HFFc6 (cell line): Measurements from ENCODE around the gene PPP1CA. TPM values are rescaled to one million over a fixed set of nuclear protein-coding genes. Genes with fewer than 3 reads are reported as not detected.
A peak's percentile ranks its signal among the peaks of the same experiment; 100 is the strongest.

Experiments used
- DNase-seq: peaks from one replicate; pipeline ENCODE4 v3.0.0-alpha.2; 2018
- H3K27ac Mint-ChIP-seq: 2 replicates; pipeline ENCODE4 v1.8.0; 2020; ENCODE audit warnings: mild to moderate bottlenecking, mixed read lengths
- H3K27me3 Mint-ChIP-seq: 2 replicates; pipeline ENCODE4 v1.8.0; 2021; ENCODE audit warnings: mild to moderate bottlenecking, moderate library complexity, mixed read lengths; ENCODE audit not compliant: insufficient read depth
- H3K36me3 Mint-ChIP-seq: 2 replicates; pipeline ENCODE4 v1.8.0; 2021; ENCODE audit warnings: low read depth, mixed read lengths
- H3K4me1 Mint-ChIP-seq: 2 replicates; pipeline ENCODE4 v1.8.0; 2020; ENCODE audit warnings: low read depth, mixed read lengths
- H3K4me3 Mint-ChIP-seq: 2 replicates; pipeline ENCODE4 v1.8.0; 2020; ENCODE audit warnings: mild to moderate bottlenecking, moderate library complexity, mixed read lengths
- H3K9me3 Mint-ChIP-seq: 2 replicates; pipeline ENCODE4 v1.8.0; 2020; ENCODE audit warnings: mild to moderate bottlenecking, mixed read lengths
- CTCF ChIP-seq: fragments of 200-600 bp; sonication (generic); IDR thresholded peaks from 2 replicates; pipeline ENCODE4 v1.5.0; 2021; ENCODE audit warnings: antibody characterized with exemption, mild to moderate bottlenecking
- total RNA-seq, 6 experiments: library from RNA; stranded (reverse); fragmentation: NEBNext Ultra II Directional; extraction: Animal tissue kit (Norgen Biotek cat#: 25700); gene quantifications; 2 replicates in 1 of 6; 3 replicates in 5 of 6; pipeline ENCODE4 v1.2.3, GENCODE V29; 2021

Gene PPP1CA
- total RNA-seq, 6 experiments from 2014 or later, result 162 to 191 (median 180) TPM

GRCh38 chr11:67392183-67392715 lies 9.4 kb downstream of the PPP1CA start:
- TF ChIP-seq CTCF, result no peak
- Mint-ChIP-seq H3K4me1 (peaks cover 24% of the 10 kb centered on the region), H3K4me3 (peak overlapping the region; percentile 90), H3K36me3 (no peaks in the 10 kb centered on the region; the same call in 1 of the 2 replicates), H3K27me3 (peaks cover 1% of the 10 kb centered on the region), H3K9me3 (no peaks in the 10 kb centered on the region), H3K27ac (peak overlapping the region; percentile 83)
- no peak for DNase-seq

- H3K36me3 Mint-ChIP-seq, result no peaks in the 10 kb centered on the region
- DNase-seq, result peak; percentile 86
- TF ChIP-seq CTCF, result no peak
- no peaks in the 10 kb centered on the region for H3K9me3 Mint-ChIP-seq
- peak within 1 kb of the TSS; percentile 90 for H3K4me3 Mint-ChIP-seq
- peak within 1 kb of the TSS; percentile 83 for H3K27ac Mint-ChIP-seq
- H3K27me3 Mint-ChIP-seq, result peaks cover 1% of the 10 kb centered on the region
- peaks cover 24% of the 10 kb centered on the region for H3K4me1 Mint-ChIP-seq
Observed at GRCh38 chr11:67391304-67392182, 10.1 kb downstream of the PPP1CA start, which contains the start of gene RAD9A. RAD9A (plus strand) TSS chr11:67391986; CDS start chr11:67392045, 59 bp downstream.

DNA sequence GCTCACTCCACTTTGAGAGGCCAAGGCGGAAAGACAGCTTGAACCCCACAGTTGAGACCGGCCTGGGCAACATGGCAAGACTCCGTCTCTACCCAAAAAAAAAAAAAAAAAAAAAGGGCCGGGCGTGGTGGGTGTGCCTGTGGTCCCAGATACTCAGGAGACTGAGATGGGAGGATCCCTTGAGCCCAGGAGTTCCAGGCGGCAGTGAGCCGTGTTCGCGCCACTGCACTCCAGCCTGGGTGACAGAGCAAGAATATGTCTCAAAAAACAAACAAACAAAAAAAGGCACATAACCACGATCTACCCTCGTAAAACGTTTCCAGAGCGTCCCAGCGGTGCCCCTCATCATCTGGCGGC lies 10.7 kb downstream of the PPP1CA start:
- peaks cover 24% of the 10 kb centered on the region for H3K4me1 Mint-ChIP-seq
- no peaks in the 10 kb centered on the region for H3K36me3 Mint-ChIP-seq
- peak overlapping the region; percentile 90 for H3K4me3 Mint-ChIP-seq
- no peaks in the 10 kb centered on the region for H3K9me3 Mint-ChIP-seq
- peak overlapping the region; percentile 83 for H3K27ac Mint-ChIP-seq
- no peak for DNase-seq
- peaks cover 1% of the 10 kb centered on the region for H3K27me3 Mint-ChIP-seq
- no peak for TF ChIP-seq CTCF

GRCh38 chr11:67389477-67389876 lies 12.2 kb downstream of the PPP1CA start:
- Mint-ChIP-seq H3K27me3 (peaks cover 4% of the 10 kb centered on the region), H3K9me3 (no peaks in the 10 kb centered on the region), H3K4me1 (peaks cover 34% of the 10 kb centered on the region), H3K27ac (no peak overlapping the region), H3K4me3 (peak overlapping the region; percentile 38), H3K36me3 (no peaks in the 10 kb centered on the region)
- DNase-seq, result no peak
- peak; percentile 70 for TF ChIP-seq CTCF

DNA sequence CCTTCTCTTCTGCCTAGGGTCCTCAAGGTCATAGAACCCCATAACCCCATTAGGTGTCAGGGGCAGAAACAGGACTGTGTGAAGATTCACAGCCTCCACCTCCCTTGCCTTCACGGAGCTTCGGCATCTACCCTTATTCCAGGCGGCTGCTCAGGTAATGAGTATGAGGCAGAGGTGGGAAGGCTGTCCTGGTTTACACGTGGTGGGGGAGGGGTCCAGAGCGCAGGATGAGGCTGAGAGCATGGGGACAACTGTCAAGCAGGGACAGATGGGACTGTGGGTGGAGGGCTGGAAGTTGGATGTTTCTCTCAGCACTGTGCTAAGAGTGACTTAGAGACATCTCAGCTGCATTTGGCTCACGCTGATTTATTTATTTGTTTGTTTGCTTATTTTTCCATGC lies 14.1 kb downstream of the PPP1CA start:
- DNase-seq, result no peak
- no peak overlapping the region for H3K27ac Mint-ChIP-seq
- H3K9me3 Mint-ChIP-seq, result no peaks in the 10 kb centered on the region
- H3K27me3 Mint-ChIP-seq, result peaks cover 4% of the 10 kb centered on the region
- H3K4me3 Mint-ChIP-seq, result no peak overlapping the region
- H3K4me1 Mint-ChIP-seq, result peaks cover 34% of the 10 kb centered on the region
- H3K36me3 Mint-ChIP-seq, result no peaks in the 10 kb centered on the region
- TF ChIP-seq CTCF, result no peak
